Lower leg skin (tissue), 4 donors: ENCODE measurements around the gene DENR. TPM values are rescaled to one million over a fixed set of nuclear protein-coding genes. Genes with fewer than 3 reads are reported as not detected.

ENCODE experiments used
- DNase-seq, 2 donors: peaks; one replicate each; pipeline ENCODE4 v3.0.0-alpha.2; 2019; ENCODE audit warnings: low spot score in 2 of 2
- H3K4me3 ChIP-seq: fragments of 200-600 bp; sonication (generic); 2 replicates; pipeline ENCODE4 v1.5.1; 2017; ENCODE audit warnings: mild to moderate bottlenecking, low read depth; ENCODE audit not compliant: poor library complexity, severe bottlenecking
- POLR2A ChIP-seq, 2 donors: fragments of 450-650 bp; IDR thresholded peaks; one replicate each; pipeline ENCODE4 v1.6.1; 2016 to 2017; ENCODE audit warnings: antibody characterized with exemption in 2 of 2, mild to moderate bottlenecking in 1 of 2, moderate library complexity in 1 of 2
- WGBS, 2 donors: methylation state at CpG; one replicate each; pipeline ENCODE4 v1.1.5; 2018; 5-methylcytosine and 5-hydroxymethylcytosine counted together
- intact Hi-C: fragments of 100-400 bp; cut with DNase I; formaldehyde crosslinking; loops from one replicate; pipeline ENCODE4 v1.15.0; 2023; ENCODE audit warnings: low total_unique reads
- total RNA-seq, 4 donors: library from RNA; depleted of rRNA; stranded (reverse); fragments of >200 nt; gene quantifications; one replicate each; pipeline ENCODE4 v1.1.0, GENCODE V29; 2016
- TF ChIP-seq, protein P1 (sequence below), 3 donors: fragments of 450-650 bp; IDR thresholded peaks; one replicate each; pipeline ENCODE4 v1.5.1; 2016; ENCODE audit warnings: antibody characterized with exemption in 3 of 3, mild to moderate bottlenecking in 3 of 3, moderate library complexity in 2 of 3

The DENR gene
- total RNA-seq, 4 donors from 2014 or later: 22.1 to 30.4 (median 24.2) TPM

GRCh38 chr12:122721057-122721545, 31.5 kb upstream of the DENR start:
- no peak for DNase-seq
- WGBS, 2 donors: 43 to 60% methylated on average over 11 of the region's 11 CpGs
- no peak overlapping the region for H3K4me3 ChIP-seq
- TF ChIP-seq, protein P1, sequence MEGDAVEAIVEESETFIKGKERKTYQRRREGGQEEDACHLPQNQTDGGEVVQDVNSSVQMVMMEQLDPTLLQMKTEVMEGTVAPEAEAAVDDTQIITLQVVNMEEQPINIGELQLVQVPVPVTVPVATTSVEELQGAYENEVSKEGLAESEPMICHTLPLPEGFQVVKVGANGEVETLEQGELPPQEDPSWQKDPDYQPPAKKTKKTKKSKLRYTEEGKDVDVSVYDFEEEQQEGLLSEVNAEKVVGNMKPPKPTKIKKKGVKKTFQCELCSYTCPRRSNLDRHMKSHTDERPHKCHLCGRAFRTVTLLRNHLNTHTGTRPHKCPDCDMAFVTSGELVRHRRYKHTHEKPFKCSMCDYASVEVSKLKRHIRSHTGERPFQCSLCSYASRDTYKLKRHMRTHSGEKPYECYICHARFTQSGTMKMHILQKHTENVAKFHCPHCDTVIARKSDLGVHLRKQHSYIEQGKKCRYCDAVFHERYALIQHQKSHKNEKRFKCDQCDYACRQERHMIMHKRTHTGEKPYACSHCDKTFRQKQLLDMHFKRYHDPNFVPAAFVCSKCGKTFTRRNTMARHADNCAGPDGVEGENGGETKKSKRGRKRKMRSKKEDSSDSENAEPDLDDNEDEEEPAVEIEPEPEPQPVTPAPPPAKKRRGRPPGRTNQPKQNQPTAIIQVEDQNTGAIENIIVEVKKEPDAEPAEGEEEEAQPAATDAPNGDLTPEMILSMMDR (IDR thresholded peaks at IDR 0.05): no peak
- TF ChIP-seq POLR2A (IDR thresholded peaks at IDR 0.05): no peak
- intact Hi-C loops: no loop called here

GRCh38 chr12:122722387-122722786, 30.2 kb upstream of the DENR start:
- 52 to 59% methylated on average over 1 of the region's 1 CpG for WGBS, 2 donors
- intact Hi-C loops: no loop called here
- no peak overlapping the region for H3K4me3 ChIP-seq
- DNase-seq: no peak
- TF ChIP-seq, protein P1 (IDR thresholded peaks at IDR 0.05): no peak
- TF ChIP-seq POLR2A (IDR thresholded peaks at IDR 0.05): no peak

DNA sequence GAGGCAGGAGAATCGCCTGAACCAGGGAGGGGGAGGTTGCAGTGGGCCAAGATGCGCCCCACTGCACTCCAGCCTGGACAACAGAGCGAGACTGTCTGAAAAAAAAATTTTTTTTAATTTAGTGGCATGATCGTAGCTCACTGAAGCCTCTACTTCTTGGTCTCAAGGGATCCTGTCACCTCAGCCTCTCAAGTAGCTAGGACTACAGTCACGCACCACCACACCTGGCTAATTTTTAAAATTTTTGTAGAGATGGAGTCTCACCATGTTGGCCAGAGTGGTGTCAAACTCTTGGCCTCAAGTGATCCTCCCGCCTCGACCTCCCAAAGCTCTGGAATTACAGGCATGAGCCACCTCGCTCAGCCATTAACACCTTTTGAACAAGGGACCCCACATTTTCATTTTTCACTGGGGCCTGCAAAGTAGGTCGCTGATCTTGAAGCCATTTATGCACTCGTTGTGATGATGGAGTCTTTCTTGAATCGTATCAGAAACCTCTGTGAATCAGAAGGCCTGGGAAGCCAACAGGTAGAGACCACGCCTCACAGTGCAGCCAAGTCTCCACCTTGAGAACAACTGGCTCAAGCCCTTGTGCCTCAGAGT, 27.9 kb upstream of the DENR start:
- WGBS, 2 donors: 80 to 85% methylated on average over 12 of the region's 12 CpGs
- H3K4me3 ChIP-seq: no peak overlapping the region
- no peak for DNase-seq
- intact Hi-C loops: no loop called here
- TF ChIP-seq POLR2A (IDR thresholded peaks at IDR 0.05): no peak
- TF ChIP-seq, protein P1 (IDR thresholded peaks at IDR 0.05): no peak

- no peak for DNase-seq
- no peak for TF ChIP-seq POLR2A (IDR thresholded peaks at IDR 0.05)
- TF ChIP-seq, protein P1 (IDR thresholded peaks at IDR 0.05): no peak
- intact Hi-C loops: no loop called here
- H3K4me3 ChIP-seq: no peak overlapping the region
- WGBS, 2 donors: 67 to 76% methylated on average over 6 of the region's 6 CpGs
These were observed 27.1 kb upstream of the DENR start for GRCh38 chr12:122725452-122726079.

GRCh38 chr12:122726080-122726558, 26.5 kb upstream of the DENR start:
- no peak for DNase-seq
- intact Hi-C loops: no loop called here
- TF ChIP-seq, protein P1 (IDR thresholded peaks at IDR 0.05): no peak
- TF ChIP-seq POLR2A (IDR thresholded peaks at IDR 0.05): no peak
- no peak overlapping the region for H3K4me3 ChIP-seq
- 38 to 42% methylated on average over 5 of the region's 5 CpGs for WGBS, 2 donors
